Stimulated activated CD4-positive, alpha-beta T cell treated with anti-CD3 and anti-CD28 coated beads, Interleukin-12 subunit alpha, Interleukin-12 subunit beta, amount 100 ng/mL, for 4 hours (primary cell): Measurements from ENCODE around the gene PHYKPL.
A peak's percentile ranks its signal among the peaks of the same experiment; 100 is the strongest.

Experiments used
- DNase-seq: peaks from one replicate; pipeline ENCODE4 v3.0.0-alpha.2; 2020

Gene PHYKPL

DNA sequence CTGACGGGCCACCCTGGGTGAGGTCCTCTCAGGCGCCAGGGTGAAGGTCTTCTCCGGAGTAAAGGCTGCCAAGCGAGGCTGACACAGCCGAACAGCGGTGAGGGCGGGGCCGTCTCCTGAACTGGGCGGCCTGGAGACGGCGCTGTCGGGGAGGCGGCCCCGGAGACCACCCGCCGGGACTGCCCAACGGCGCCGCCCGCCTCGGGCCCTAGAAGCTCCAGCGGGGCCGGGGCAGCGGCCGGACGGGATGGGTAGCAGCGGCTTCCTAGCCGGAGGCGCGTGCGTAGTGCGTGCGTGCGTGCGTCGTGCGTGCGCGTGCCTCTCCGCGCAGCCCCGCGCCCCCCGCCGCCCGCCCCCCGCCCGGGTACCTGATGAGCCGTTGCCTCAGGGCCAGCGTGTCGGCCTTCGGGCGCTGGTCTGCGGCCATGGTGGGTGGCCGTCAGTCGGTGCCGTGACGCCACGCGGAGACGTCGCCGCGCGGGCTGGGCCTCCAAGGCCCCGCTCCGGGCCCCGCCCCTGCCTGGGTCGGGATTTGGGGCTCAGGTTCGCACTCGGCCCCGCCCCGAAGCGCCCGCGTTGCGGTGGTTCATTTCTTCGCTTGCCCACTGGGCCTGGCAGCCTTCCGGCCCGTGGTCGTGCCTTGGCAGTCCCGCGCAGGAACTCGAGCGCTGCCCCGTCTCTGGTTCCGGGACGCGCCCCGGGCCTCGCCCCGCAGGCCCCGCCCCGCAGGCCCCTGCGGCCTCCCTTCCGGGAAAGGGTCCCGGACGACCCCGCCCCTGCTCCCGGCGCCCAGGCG, at the start of gene PHYKPL:
Gene PHYKPL, minus strand, starts transcription at position 679 of the 796 bp plus-strand sequence. Its CDS starts 252 bp downstream, at position 427.
- peak; percentile 70 for DNase-seq

DNA sequence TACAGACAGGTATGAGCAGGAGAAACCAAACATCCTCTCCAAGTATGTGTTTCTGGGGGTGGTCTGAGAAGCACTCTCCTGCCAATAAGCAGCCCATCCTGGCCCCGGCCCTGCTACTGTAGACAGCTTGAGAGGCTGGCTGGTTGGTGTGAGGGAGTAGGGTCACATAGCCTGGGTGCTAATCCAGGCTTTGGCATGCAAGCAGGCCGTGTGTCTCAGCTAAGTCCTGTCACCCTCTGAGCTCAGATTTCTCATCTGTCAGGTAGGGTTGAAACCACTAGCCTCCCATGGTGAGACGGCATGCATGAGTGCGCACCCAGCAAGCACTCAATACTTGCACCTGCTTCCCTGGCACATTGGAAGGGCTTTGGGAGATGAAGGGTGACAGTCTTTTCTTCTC, 49.8 kb upstream of the PHYKPL start:
- no peak for DNase-seq

DNA sequence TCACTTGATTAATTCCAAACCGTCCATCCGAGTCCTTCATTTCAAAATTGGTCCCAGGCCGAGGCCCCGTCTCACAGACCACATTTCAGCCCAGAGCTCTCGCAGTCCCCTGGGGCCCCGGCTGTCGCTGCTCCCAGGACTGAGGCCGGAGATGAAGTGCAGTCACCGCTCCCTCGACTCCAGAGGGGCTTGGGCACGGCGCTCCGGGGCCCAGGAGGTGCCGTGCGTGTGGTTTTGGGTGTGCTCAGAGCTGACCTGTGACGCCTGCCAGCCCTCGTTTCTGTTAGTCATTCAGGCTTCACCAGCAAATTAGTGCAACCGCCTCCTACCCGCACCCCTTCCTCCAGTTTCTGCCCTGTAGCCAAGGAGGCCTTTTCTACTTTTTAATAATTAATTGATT, 48.7 kb upstream of the PHYKPL start:
- no peak for DNase-seq

DNA sequence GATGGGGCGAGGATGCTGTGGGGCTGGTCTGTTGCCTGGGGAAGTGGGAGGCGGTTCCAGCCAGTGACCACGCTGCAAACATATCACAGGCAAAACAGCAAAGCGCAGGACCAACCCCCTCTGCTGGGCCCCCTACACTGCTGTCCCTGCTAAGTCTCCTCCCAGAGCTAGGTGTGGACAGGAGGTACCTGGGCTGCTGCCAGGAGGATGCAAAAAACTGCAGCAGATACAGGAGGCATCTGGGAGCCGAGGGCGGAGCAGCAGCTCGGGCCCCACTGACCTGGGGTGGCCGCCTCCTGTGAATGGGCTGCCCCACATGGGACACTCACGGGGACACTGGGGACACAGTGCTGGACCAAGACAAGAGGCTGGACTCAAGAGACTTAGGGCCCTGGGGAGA, 48.0 kb upstream of the PHYKPL start:
- DNase-seq = no peak

DNA sequence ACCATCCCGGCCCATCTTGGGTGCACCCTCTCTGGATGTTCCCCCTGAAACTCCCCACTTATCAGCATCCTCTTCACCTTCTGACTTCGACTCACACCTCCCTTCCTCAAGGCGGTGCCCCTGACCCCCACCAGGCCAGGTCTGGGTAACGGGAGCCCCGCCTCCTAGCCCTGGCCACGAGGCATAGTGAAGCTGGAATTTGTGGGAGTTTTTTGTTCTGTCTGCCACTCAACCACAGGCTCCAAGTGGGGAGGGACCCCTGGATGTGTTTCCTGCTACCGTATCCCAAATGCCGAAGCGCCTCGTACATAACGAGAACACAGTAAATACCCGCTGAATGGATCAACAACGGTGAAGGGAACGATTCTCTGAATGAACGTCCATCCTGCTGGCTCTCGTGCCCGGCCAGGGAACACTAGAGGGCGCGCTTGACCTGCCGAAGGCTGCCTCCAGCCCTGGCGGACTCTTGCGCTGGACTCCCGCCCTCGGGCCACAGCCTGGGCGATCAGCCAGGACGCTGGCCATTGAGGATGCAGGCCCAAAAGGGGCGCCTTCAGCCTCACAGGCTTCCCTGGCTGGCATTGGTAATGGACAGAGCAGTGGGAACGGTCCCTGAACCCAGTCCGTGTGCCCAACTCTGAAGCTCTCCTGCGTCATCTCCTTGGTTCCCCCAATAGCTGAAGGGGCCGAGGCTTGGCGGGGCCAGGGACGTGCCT, 47.3 kb upstream of the PHYKPL start:
- peak; percentile 61 for DNase-seq

DNA sequence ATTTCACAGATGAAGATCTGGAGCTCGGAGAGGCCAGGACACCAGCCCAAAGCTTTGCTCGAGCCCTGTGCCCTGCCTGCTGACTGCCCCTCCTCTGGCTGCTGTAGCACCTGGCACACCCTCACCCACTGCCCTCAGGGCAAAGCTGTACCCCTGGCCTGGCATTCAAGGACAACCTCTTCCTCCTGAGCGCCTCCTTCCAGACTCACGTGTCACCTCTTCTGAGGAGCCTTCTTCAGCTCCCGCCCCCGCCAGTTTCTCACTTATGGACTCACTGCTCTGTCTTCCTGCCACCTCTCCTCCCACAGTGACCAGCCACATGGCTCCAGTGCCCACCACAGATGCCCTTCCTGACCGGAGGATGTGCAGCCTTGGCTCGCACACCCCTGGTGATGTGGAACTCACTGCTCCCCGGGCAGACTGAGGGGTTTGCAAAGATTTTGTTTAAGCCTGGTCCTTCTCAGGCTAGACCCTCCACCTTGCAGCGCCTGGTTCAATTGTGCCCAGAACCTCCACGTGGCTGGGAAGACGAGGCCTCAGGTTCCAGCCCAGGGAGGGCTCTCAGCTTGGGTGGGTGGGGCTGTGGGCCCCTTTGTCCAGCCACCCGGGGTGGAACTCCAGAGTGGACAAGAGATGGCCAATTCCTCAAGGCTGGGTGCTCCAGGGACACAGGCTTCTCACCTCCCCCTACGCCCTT, 46.6 kb upstream of the PHYKPL start:
- DNase-seq = no peak

DNA sequence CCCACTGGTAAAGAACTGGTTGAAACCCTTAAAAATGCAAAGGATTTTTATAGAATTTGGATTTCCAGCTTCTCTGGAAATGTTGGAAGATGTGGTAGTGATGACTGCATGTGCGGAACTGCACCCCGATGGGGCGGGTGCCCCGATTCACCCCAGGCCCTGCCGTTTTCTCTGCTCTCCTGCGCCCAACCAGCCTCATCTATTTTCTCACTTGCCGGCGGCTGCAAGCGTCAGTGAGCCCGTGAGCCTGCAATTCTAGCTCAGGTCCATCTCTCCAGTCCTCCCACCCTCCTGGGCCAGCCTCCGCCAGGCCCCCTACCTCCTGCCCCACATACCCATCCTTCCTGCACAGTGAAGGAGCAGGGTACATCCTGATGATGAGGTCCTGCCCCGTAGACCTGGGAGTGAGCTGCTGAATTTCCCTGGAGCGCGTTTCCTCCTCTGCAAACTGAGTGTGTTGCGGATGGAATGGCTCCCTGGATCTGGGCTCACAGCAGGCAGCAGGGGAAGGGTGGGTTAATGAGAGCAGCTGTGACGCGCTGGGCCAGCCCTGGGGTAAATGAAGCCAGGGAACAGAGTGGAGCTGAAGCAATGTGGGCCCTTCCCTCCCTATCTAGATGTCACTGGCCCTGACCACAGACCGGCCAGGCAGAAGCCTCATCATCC, 45.9 kb upstream of the PHYKPL start:
- no peak for DNase-seq

DNA sequence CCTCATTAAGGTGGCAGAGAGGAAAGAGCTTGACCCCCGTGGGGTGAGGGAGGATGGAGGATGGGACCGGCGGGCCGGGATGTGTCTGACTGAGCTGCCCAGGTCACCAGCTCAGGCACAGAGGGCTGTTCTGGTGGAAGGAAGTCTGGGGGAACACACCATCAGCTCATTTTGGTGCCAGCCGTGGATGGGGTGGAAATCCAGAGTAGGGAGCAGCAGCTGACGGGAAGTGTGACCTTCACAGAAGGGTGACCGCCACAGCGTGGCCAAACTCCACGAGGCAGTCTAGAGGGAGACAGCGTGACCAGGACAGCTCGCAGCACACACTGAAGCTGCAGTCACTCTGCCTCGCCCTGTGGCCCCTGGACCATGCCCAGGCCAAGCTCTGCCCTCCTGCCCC, 45.3 kb upstream of the PHYKPL start:
- DNase-seq = no peak

DNA sequence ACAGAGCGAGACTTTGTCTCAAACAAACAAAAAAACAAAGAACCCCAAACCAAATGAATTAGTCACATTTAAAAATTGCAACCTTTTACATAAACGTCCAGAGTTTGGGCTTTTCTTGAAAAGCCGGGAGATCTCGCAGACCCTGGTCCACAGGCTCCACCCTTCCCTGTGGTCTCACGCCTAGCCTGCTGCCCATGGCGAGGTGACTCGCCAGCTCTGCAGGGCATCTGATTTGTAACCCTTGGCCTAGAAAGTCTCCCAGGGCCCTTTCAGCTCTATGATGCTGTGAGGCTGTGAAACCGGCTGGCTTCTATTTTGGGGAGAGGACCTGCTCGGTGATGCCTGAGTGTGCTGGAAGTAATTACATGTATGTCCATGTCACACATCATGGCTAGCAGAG, 44.7 kb upstream of the PHYKPL start:
- DNase-seq = no peak

DNA sequence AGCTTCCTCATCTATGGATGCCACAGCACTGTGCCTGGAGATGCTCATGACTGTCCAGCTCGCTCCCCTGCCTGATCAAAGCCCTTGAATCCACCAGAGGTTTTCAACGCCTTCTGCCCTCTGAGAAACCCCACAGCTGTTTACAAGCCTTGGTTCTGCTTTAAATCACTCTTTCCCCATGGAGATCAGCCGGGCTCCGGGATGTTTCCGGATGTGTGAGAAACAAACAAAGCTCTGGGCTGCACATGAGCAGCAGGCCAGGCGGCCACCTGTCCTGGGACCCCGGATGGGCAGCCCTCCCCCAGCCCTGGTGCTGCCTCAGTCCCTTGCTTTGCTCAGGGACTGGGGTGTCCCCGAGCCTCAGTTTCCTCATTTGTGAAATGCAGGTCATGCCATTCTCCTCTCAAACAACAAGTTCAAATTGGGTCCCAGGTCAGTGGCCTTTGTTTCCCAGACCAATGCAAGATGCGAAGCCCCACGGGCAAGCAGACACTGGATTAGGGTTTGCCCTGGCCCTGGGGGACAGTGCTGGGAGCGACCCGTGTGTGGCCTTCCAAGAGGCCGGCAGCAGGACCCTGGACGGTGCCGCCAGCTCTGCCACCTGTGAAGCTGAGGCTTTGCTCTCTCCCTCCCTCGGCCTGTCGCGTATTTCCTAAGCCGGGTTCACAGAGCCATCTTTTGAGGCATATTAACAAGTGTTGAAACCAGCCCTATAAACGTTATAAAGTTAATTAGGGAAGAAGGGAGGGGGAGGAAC, 42.4 kb upstream of the PHYKPL start:
- no peak for DNase-seq

DNA sequence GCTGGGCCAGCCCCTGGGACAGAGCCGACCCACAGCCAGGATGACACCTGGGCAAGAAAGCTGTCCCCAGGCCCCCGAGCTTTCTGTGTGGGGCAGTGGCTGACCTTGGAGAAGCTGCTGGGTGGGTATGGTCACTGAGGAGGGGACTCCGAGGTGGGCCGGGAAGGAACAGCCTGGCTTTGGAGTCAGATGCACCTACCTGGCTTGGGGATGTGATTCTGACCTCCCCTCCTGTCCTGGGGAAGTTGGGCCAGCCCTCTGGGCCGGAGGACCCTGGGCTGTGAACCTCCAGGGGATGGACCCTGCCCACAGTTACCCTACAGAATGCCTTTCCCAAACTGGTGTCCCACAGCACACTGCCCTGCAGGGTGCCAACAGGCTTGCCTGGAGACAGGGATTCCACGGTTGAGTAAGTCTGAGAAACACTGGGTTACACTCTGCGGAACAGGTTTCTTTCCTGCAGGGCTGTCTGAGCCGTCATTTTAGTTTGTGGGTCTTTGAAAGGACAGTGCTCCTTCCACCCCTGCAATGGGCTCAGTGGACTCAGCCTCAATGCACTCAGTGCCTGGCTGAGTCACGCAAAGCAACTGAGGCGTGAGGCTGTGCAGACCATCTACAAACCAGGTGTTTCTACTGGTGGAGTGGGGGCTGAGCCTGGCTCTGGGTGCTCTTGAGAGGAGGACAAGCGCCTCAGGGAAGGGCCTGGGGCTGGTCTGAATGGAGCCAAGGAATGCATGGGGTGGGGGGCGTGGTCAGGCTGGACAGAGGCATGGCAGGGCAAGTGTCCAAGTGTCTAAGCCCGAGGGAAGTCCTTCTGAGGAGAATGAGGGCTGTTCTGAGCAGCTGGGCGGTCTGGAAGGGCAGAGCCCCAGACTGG, 41.3 kb upstream of the PHYKPL start:
- DNase-seq = no peak

DNA sequence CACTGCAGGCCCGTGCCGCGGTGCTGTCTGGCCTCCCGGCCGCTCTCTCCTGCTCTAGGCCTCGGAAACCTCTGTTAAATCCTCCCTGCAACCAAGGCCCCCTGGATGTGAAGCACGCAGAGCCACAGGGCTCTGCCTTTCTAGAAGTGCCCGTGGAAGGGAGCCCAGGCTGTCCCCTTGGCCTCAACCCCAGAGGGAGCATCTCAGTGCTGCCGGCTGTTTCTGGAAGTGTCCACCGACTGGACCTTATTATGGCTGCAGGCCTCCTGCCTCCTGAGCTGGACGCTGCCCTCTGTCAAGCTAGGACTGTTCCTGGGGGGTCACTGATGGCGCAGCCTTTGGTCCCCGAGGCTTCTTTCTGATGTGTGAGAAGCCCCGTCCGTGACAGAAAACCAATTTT, 40.4 kb upstream of the PHYKPL start:
- DNase-seq = no peak

DNA sequence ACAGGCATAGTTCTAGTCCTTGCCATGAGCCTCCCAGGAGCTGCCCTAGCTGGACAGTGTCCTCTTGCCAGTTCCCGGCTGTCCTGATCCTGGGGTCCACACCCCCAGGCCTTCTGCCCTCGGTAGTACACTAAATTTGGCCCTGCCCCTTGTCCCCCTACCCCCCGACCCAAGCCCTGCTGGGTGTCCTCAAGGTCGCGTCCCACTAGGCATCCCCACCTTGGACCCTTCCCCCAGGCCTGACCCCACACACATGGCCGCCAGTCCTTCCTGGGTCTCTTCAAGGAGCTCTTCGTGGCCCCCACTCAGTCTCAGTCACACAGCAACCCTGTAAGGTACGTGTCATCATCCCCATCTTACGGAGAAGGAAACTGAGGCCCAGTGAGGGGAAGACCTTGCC, 40.0 kb upstream of the PHYKPL start:
- no peak for DNase-seq

DNA sequence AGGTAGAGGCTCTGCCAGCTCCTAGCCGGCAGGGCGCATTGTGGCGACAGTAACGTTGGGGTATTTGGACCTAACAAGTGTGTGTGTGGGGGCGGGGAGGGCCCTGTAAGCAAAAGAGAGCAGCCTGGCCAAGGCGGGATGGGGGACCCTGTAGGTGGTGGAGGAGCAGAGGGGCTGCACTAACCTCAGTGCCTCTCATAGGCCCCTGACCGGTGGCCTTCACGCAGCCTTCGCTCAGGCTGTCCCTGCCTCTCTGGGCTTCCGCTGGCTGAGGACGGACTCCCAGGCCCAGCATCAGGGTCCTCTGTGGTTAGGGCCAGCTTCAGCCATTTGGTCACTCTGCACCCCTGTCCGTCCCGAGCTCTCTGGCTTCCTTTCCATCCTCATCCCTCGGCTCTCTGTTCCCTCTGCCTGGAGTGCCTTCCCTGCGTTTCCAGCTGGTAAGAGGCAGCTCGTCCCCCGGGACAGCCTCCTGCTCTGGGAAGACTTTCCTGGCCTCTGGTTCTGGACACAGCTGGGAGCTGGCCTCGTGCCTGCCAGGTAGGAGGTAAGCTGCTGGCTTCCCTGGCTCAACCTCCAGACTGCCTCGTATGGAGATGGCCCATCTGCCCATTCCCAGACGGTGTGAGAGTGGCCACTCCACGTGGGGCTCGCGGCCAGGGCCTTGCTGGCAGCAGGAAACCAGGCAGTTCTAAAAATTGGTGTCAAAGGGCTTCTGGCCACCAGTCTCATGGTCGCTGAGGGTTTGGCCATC, 39.3 kb upstream of the PHYKPL start:
- DNase-seq = no peak

DNA sequence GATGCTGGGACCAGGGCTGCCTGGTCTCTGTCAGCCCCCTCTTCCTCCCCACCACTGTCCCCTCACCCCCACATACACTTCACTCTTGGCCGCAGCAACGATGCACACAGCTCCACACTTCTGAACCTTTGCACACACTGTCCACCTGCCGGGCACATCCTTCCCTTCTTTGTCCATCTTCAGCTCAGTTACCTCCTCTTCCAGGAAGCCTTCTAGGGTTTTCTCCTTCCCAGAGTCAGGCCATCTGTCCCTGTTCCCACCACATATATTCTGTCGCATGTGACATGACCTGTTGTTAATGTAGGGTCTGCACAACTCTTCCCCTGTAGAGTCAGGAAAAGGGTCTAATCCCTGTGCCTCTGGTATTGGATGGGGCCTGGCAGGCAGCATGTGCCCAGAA, 38.6 kb upstream of the PHYKPL start:
- DNase-seq = no peak

DNA sequence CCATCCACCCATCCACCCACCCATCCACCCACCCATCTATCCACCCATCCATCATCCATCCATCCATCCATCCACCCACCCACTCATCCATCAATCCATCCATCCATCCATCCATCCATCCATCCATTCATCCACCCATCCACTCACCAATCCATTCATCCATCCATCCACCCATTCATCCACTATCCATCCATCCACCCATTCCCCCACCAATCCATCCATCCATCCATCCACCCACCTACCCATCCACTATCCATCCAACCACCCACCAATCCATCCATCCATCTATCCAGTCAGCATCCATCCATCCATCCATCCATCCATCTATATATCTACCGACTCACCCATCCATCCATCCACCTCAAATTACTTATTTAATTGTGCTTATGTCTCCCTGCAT, 36.9 kb upstream of the PHYKPL start:
- DNase-seq = no peak

DNA sequence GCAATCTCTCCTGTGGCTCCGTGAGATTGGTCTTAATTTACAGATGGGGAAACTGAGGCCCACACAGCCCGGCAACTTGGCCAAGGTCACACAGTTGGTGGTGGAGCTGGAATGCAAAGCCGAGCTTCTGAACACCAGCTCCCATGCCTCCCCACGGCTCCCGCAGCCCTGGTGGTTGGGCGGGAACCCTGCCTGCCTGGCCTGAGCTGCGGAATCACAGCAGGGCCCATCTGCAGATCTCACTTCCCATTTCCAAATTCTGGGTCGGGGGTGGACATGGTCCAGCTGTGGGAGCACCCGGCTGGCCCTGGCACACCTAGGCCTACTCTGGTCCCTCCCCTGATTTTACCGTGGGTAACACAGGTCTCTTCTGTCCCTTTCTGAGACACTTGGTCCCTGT, 35.3 kb upstream of the PHYKPL start:
- no peak for DNase-seq

DNA sequence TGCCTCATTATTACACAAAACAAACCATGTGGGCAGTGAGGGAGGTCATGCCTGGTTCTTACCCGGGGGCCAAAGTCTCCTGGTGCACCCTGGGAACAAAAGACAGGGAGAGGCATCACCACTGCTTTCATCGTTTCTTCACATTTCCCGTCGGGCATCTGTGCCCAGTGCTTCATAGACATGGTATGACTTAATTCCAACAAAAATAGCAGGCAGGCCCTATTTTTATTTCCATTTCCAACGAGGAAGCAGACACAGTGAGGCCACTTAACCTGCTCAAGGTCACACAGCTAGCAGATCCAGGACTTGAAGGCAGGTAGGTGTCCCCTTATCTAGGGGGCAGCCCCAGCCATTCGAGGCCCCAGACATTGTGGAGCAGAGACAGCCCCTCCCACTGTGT, 34.6 kb upstream of the PHYKPL start:
- no peak for DNase-seq

DNA sequence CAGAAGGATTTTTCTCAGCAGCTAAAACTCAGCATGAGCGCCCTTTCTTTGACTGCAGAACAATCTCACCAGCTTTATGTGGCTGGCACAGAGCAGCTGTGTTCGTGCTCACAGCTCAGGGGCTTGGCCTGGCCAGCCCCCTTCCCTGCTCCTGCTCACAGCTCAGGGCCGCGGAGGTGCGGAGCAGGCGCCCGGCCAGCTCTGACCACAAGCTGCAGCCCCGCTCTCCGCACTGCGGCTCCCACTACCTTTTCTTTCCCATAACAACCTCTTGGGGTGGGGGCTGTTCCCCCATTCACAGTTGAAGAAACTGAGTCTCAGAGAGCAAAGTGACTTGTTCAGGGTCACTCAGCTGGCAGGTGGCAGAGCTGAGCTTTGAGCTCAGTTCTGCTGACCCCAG, 34.0 kb upstream of the PHYKPL start:
- no peak for DNase-seq

DNA sequence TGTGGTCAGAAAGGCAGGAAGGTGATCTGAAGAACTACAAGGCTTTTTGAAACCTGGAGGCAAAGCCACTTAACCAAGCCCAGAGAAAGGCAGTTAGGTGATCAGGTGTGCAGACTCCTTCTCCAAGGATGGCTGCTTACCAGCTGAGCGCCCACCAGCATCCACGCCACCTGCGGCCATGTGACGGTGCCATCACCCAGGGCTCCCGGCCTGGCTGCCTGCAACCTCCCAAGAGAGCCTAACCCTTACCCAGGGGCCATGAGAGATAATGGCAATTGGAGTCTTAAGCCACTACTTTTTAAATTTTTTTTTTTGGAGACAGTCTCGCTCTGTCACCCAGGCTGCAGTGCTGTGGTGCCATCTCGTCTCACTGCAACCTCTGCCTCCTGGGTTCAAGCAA, 33.1 kb upstream of the PHYKPL start:
- no peak for DNase-seq

DNA sequence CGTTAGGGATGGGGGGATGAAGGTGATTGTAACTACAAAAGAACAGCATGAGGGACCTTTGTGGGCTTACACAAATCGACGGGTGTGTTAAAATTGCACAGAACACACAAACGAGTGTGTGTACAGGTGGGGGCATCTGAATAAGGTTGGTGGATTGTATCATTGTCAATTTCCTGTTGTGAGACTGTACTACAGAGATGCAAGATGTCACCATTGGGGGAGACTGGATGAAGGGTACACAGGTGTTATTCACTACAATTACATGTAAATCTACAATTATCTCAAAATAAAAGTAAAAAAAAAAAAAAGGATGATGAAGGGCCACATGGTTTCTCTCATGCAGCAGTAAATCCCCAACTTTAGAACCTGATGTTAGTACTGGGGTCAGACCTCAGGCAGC, 31.4 kb upstream of the PHYKPL start:
- DNase-seq = no peak
